GM18498 (cell line): ENCODE measurements around the gene PSMA6.
"Not testable (repeated sequence)": the region's sequence is repeated elsewhere in the genome, so short reads cannot be mapped to it uniquely, and the experiment has no call there.

Source experiments
- ATAC-seq: cut with Tn5 transposase; IDR thresholded peaks from one replicate; pipeline ENCODE4 v1.9.1; 2021; ENCODE audit warnings: mild to moderate bottlenecking, moderate library complexity; ENCODE audit not compliant: unreplicated experiment

The PSMA6 gene

GRCh38 chr14:35284506-35284905, 7.7 kb upstream of the PSMA6 start:
- no peak for ATAC-seq

GRCh38 chr14:35285168-35286002, 6.8 kb upstream of the PSMA6 start:
- ATAC-seq = peak; percentile 76

DNA sequence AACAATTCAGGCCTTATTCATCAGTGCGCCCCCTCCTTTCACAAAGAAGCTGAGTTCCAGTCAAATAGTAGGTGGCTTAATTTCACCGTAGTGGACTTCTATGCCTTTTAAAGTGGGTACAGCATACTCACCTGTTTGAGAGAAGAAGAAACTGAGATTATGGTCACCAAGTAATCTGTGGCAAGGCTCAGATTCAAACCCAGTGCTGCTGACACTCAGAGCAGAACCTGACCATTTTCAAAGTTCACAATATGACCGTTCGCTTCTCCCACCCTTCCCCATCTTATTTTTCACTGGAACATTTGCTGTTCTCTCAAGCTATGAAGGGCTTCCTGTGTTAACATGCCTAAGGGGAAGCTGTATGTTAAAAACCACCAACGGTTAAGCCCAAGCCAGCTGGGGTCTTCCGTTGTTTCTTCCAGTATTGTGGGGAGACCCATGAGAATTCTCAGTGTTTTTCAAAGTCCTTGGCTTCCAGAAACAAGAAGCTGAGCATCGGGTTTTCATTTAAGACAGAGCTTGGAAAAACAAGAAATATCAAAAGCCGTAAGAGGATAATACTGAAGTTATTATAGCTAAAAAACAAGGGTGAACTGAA, 6.1 kb upstream of the PSMA6 start:
- peak; percentile 13 for ATAC-seq

- no peak for ATAC-seq
These were observed 5.5 kb upstream of the PSMA6 start for GRCh38 chr14:35286707-35287106.

DNA sequence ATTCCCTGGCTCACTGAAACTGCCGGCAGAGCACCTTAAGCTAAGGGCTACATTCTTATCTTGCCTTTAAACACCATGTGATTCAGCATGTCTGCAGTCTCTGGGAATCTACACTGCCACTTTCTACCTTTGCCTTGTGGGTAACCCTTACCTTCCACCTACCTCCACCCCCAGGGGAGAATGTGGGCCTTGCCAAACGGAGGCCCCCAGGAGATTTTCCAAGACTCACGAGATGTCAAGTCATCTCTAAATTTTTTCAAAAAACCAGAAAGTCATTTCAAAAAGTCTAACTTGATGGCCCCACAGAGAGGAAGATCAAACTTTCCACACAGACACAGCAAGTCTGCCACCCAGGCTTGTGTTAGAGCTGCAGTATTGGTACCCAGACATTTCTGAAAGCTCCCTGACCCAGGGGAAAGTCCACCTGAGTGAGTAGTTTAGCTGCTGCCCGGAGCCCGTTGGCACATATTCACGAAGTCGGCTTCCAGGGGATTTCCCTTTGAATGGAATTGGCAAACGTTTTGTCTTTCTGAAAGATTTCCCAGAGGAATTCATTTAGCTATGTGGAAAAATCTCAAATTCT, 4.7 kb upstream of the PSMA6 start:
- no peak for ATAC-seq

DNA sequence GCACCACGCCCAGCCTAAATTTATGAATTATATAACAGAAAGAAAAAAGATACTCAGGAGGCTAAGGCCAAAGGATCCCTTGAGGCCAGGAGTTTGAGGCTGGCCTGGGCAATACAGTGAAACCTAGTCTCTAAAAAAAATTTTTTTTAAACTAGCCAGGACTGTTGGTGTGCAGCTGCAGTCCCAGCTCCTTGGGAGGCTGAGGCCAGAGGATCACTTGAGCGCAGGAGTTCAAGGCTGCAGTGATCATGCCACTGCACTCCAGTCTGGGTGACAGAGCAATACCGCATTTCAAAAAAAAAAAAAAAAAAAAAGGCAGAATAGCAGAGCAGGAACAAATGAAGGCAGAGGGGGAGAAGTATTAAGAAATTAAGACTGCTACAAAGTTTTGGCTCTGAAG, 2.6 kb upstream of the PSMA6 start:
- no peak for ATAC-seq

DNA sequence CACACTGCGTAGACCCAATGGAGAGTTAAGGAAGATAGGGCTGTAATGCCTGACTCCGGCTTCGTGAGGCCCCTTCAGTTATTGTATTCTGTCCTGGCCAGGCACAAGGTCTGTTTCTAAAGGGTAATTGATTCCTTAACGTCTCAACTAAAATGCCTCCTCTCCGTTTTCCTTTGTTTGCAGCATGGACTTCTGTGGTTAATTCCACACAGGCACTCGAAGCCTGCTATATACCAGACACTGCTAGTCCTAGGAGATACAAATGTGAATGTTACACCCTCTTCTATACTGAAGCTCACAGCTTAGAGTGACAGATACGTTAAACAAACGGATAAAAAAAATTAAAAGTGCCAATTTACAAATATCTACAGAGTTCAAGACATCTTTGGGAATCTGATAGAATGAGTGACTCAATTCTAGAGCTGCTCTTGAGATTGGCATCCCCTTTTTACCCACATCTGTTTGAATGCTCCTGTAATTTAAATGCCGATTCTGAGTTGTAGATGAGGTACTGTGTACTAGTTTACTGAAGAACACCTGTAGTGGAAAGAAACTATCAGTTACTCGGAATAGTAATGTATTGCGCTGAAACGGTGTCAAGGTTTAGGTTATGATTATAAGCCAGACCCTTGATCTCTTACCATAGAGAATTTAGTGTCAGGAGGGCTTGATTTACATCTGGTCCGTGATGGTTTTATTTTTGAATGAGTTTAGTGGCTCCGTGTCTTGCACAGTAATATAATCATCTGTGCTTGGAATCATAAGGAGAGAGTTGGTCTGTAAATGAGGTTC, 784 bp downstream of the PSMA6 start:
- ATAC-seq = peak; percentile 22

GRCh38 chr14:35295845-35296161, 3.6 kb downstream of the PSMA6 start:
- no peak for ATAC-seq

GRCh38 chr14:35296545-35296944, 4.4 kb downstream of the PSMA6 start:
- ATAC-seq = no peak

GRCh38 chr14:35297706-35298105, 5.5 kb downstream of the PSMA6 start:
- ATAC-seq = no peak

DNA sequence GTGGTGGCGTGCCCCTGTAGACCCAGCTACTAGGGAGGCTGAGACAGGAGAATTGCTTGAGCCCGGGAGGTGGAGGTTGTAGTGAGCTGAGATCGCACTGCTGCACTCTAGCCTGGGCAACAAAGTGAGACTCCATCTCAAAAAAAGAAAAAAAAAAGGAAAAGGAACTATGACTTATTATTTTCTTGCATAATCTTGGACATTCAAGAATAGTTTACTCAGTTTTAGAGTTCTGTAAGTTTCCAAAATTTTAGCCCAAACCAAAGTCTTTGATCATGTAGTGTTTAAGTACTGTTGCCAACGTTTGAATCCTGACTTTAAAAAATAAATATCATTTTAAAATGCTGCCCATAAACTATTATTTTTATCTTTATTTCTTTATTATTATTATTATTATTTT, 6.2 kb downstream of the PSMA6 start:
- ATAC-seq = no peak

DNA sequence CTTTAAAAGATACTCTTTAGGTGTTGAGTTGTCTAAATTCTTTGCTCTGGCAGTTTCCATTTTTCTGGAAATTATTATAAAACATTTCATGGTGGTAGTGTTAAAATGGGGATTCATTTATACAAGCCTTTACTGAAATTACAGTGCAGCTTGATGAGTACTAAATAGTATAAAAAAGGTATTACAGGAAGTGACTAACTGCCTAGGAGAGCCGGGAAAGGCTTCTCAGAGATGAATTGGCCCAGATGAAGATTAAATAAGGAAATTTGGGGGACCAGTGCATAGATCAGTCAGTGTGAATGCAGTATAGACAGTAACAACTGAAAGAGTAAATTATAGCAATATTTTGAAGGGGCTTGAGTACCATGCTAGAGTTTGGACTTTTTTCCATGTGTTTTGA, 7.5 kb downstream of the PSMA6 start:
- ATAC-seq = no peak

- ATAC-seq = no peak
These were observed 8.0 kb downstream of the PSMA6 start for GRCh38 chr14:35300228-35300627.

- ATAC-seq = not testable (repeated sequence)
These were observed 9.2 kb downstream of the PSMA6 start for GRCh38 chr14:35301334-35301733.

- no peak for ATAC-seq
These were observed 9.8 kb downstream of the PSMA6 start for GRCh38 chr14:35301735-35302528.

DNA sequence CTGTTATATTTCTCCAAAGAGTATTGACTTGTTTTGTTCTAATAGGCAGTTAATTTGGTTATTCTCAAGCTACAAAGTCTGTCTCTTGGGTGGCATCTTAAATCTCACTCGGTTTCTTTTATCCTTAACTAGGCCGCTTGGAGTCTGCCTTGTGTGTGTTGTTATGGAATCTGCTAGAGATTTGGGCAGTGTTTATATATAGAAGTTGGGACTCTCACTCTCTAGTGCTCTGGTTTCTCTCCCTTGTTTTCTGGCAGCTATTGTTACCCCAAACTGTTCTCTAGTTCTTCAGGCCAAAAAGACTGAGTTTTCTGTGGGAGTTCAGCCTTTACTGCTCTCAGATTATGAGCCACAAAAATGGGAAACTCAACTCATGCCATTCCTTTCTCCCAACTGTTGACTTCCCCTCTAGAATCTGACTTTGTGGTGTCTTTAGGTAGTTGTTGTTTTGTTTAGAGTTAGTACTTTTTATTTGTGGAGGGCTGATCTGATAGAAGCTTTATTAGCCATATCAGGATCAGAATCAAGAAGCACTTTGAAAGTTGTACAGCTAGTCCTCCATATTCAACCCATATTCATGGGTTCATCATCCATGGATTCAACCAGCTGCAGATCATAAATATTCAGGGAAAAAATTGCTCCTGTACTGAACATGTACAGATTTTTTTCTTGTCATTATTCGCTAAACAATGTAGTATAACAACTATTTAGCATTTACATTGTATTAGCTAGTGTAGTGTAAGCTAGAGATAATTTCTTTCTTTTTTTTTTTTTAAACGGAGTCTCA, 11.2 kb downstream of the PSMA6 start:
- no peak for ATAC-seq

GRCh38 chr14:35304812-35305462, 12.8 kb downstream of the PSMA6 start:
- ATAC-seq = no peak

GRCh38 chr14:35305633-35306032, 13.5 kb downstream of the PSMA6 start:
- ATAC-seq = no peak

DNA sequence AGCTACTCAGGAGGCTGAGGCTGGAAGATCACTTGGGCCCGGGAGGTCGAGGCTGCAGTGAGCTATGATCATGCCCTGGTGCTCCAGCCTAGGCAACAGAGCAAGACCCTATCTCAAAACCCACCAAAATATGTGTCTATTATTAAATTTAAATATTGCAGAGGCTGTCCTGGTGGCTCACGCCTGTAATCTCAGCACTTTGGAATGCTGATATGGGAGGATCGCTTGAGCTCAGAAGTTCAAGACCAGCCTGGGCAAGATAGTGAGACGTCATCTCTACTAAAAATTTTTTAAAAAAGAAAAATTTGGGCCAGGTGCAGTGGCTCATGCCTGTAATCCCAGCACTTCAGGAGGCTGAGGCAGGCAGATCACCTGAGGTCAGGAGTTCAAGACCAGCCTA, 13.9 kb downstream of the PSMA6 start:
- no peak for ATAC-seq
